Measurements from ENCODE around the gene GJA10. TPM values are rescaled to one million over a fixed set of nuclear protein-coding genes. Genes with fewer than 3 reads are reported as not detected.

The GJA10 gene
- total RNA-seq, 1 donor = not detected

DNA sequence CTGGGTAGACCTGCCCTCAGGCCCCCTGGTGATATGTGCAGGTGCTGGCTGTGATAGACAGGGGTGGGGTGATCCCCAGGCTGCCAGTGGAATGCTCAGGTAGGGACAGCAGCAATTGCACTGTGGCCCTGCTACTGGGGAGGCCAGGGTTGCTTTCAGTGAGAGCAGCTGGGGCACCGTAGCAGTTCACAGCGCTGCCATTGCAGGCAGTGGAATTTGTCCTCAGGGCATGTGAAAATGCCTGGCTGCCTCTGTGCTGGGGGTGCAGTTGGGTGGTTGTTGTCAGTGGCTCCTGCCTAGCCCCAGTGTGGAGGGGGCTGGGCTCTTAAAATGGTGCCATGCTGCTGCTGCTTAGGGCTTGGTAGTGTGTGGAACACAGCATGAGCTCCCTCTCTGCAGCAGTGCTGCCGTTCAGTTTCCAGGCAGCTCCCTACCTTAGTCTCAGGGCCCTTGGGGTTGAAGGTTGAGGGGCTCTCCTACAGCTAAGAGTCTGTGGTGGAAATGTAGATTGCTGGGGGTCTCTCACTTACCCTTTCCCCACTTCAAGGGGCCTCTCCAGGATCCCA, 23.6 kb downstream of the GJA10 start:
- no peak for DNase-seq (ENCODE audit: low read depth)
- H3K4me3 ChIP-seq (ENCODE audit: low read depth, low read length) = no peak overlapping the region
- TF ChIP-seq, protein P1, sequence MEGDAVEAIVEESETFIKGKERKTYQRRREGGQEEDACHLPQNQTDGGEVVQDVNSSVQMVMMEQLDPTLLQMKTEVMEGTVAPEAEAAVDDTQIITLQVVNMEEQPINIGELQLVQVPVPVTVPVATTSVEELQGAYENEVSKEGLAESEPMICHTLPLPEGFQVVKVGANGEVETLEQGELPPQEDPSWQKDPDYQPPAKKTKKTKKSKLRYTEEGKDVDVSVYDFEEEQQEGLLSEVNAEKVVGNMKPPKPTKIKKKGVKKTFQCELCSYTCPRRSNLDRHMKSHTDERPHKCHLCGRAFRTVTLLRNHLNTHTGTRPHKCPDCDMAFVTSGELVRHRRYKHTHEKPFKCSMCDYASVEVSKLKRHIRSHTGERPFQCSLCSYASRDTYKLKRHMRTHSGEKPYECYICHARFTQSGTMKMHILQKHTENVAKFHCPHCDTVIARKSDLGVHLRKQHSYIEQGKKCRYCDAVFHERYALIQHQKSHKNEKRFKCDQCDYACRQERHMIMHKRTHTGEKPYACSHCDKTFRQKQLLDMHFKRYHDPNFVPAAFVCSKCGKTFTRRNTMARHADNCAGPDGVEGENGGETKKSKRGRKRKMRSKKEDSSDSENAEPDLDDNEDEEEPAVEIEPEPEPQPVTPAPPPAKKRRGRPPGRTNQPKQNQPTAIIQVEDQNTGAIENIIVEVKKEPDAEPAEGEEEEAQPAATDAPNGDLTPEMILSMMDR (IDR thresholded peaks at IDR 0.05; ENCODE audit: insufficient read depth, low read depth, low read length) = no peak

DNA sequence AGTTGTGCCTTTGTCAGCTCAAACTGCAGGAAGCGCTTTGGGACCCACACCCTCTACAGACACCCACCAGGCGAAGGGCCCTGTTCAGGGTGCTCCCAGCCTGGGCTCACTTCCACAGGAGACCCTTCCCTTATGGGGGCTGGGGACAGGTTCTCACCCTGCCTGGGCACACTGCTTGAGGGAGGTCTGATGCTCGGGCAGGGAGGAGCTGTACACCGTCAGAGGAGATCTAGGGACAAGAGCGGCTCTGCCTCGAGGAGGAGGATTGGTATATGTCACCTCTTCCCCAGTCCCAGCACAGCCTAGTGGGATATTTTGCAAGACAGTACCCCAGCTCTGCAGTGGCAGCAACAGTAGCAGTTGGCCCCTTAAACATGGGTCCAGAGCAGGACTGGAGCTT, 26.9 kb downstream of the GJA10 start:
- DNase-seq (ENCODE audit: low read depth) = no peak
- TF ChIP-seq, protein P1 (IDR thresholded peaks at IDR 0.05; ENCODE audit: insufficient read depth, low read depth, low read length) = no peak
- no peak overlapping the region for H3K4me3 ChIP-seq (ENCODE audit: low read depth, low read length)

GRCh38 chr6:89921691-89922090, 27.4 kb downstream of the GJA10 start:
- no peak overlapping the region for H3K4me3 ChIP-seq (ENCODE audit: low read depth, low read length)
- DNase-seq (ENCODE audit: low read depth) = no peak
- TF ChIP-seq, protein P1 (IDR thresholded peaks at IDR 0.05; ENCODE audit: insufficient read depth, low read depth, low read length) = no peak

- no peak for DNase-seq (ENCODE audit: low read depth)
- no peak overlapping the region for H3K4me3 ChIP-seq (ENCODE audit: low read depth, low read length)
- TF ChIP-seq, protein P1 (IDR thresholded peaks at IDR 0.05; ENCODE audit: insufficient read depth, low read depth, low read length) = no peak
Observed at GRCh38 chr6:89924231-89924630, 30.0 kb downstream of the GJA10 start.

DNA sequence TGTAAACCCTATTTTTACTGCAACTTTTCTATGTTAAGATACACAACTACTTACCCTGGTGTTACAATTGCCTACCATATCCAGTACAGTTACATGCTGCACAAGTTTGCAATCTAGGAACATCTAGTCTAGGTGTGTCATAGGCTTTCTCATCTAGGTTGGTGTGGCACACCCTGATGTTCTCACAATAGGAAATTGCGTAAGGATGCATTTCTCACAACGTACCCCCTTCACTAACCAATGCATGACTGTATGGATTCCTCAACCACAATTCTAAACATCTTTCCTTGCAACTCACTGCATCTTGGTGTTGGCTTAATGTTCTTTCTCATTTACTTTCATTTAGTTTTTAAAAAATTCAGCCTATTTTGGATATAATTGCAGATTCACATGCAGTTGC, 31.6 kb downstream of the GJA10 start:
- TF ChIP-seq, protein P1 (IDR thresholded peaks at IDR 0.05; ENCODE audit: insufficient read depth, low read depth, low read length) = no peak
- H3K4me3 ChIP-seq (ENCODE audit: low read depth, low read length) = no peak overlapping the region
- no peak for DNase-seq (ENCODE audit: low read depth)

DNA sequence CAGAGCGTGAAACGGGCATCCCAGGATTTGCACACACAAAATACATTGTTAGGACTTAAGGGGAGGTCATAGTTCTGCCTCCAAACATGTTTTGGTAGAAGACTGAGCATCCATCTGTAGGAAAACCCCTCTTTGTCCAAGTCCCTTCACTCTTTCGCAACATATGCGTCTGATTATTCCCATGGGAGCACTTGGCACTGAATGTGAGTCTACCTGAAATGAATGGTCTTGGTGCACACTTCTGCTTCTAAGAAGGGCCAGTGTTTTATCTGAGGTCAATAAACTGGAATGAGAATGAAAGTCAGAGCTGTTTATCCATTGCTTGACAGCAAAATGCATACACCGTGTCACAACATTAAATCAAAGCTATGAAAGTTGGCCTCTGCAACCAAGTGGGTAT, 33.0 kb downstream of the GJA10 start:
- TF ChIP-seq, protein P1 (IDR thresholded peaks at IDR 0.05; ENCODE audit: insufficient read depth, low read depth, low read length) = no peak
- DNase-seq (ENCODE audit: low read depth) = no peak
- no peak overlapping the region for H3K4me3 ChIP-seq (ENCODE audit: low read depth, low read length)
